HepG2 (cell line): ENCODE data around the gene TRAF4. TPM values are rescaled to one million over a fixed set of nuclear protein-coding genes. Genes with fewer than 3 reads are reported as not detected.

ENCODE experiments used
- CC2D1A ChIP-seq: sonication (generic); formaldehyde crosslinking; IDR thresholded peaks from 2 replicates; pipeline ENCODE4 v1.8.1; 2023; ENCODE audit warnings: mild to moderate bottlenecking, missing genetic modification reagents
- DMAP1 ChIP-seq: IDR thresholded peaks from 2 replicates; pipeline ENCODE4 v1.6.1; 2016
- FOSL1 ChIP-seq: sonication (generic); formaldehyde crosslinking; IDR thresholded peaks from 2 replicates; pipeline ENCODE4 v1.9.0; 2021; ENCODE audit warnings: missing genetic modification reagents, borderline replicate concordance
- HCFC1 ChIP-seq: fragments of 150-350 bp; IDR thresholded peaks from 2 replicates; pipeline ENCODE4 v1.6.1; 2014; ENCODE audit warnings: low read depth, low read length
- KDM2A ChIP-seq: sonication (generic); formaldehyde crosslinking; IDR thresholded peaks from 2 replicates; pipeline ENCODE4 v1.4.0; 2020; ENCODE audit warnings: low read depth, missing genetic modification reagents, borderline replicate concordance
- NFKB2 ChIP-seq: sonication (generic); formaldehyde crosslinking; IDR thresholded peaks from 2 replicates; pipeline ENCODE4 v1.4.0; 2020; ENCODE audit warnings: missing genetic modification reagents, borderline replicate concordance
- NKX3-1 ChIP-seq: sonication (generic); formaldehyde crosslinking; IDR thresholded peaks from 2 replicates; pipeline ENCODE4 v1.5.0; 2020; ENCODE audit warnings: missing genetic modification reagents
- SOX13 ChIP-seq, 3 experiments: fragments of 450-650 bp in 1 of 3; sonication (generic) in 1 of 3; formaldehyde crosslinking in 1 of 3; IDR thresholded peaks in 2 of 3; conservative IDR thresholded peaks in 1 of 3; 2 replicates each; pipeline versions ENCODE4 v1.5.0 to v1.6.1; 2016 to 2020; ENCODE audit warnings: antibody characterized with exemption in 1 of 3, mild to moderate bottlenecking in 1 of 3, missing compliant biosample characterization in 1 of 3, missing genetic modification reagents in 1 of 3, moderate library complexity in 1 of 3
- ZNF20 ChIP-seq: sonication (generic); formaldehyde crosslinking; IDR thresholded peaks from 2 replicates; pipeline ENCODE4 v1.4.0; 2020; ENCODE audit warnings: mild to moderate bottlenecking, moderate library complexity, missing genetic modification reagents
- ZNF225 ChIP-seq: sonication (generic); formaldehyde crosslinking; IDR thresholded peaks from 2 replicates; pipeline ENCODE4 v1.4.0; 2020; ENCODE audit warnings: mild to moderate bottlenecking, missing genetic modification reagents
- ZNF562 ChIP-seq: sonication (generic); formaldehyde crosslinking; IDR thresholded peaks from 2 replicates; pipeline ENCODE4 v1.8.0; 2022; ENCODE audit warnings: missing genetic modification reagents, borderline replicate concordance
- ZNF629 ChIP-seq: sonication (generic); formaldehyde crosslinking; conservative IDR thresholded peaks from 2 replicates; pipeline ENCODE4 v1.5.0; 2020; ENCODE audit warnings: missing genetic modification reagents
- ZNF713 ChIP-seq: sonication (generic); formaldehyde crosslinking; IDR thresholded peaks from 2 replicates; pipeline ENCODE4 v1.4.0; 2020; ENCODE audit warnings: mild to moderate bottlenecking, missing genetic modification reagents
- polyA plus RNA-seq, 8 experiments: library from polyadenylated mRNA; depleted of rRNA in 3 of 8; stranded (reverse) in 7 of 8; unstranded in 1 of 8; fragments of >200 nt; fragmentation: Illumina TruSeq in 4 of 8; extraction: Trizol in 4 of 8; gene quantifications; 2 replicates each; pipeline versions ENCODE4 v1.2.1 to v1.2.3, GENCODE V29; 2011 to 2016; ENCODE audit warnings: low read depth in 4 of 8, missing spikeins in 1 of 8, mixed read lengths in 1 of 8; ENCODE audit not compliant: insufficient read depth in 1 of 8
- total RNA-seq, 5 experiments: library from RNA; depleted of rRNA; stranded (reverse); fragments of >200 nt; fragmentation: Illumina TruSeq; extraction: Trizol; gene quantifications; 2 replicates each; pipeline ENCODE4 v1.2.3, GENCODE V29; 2016; ENCODE audit warnings: low read depth in 1 of 5
- TF ChIP-seq, protein P1 (sequence below): sonication (generic); formaldehyde crosslinking; IDR thresholded peaks from 2 replicates; pipeline ENCODE4 v1.8.0; 2022; ENCODE audit warnings: mild to moderate bottlenecking, missing genetic modification reagents; ENCODE audit not compliant: insufficient replicate concordance
- TF ChIP-seq, protein P2 (sequence below): IDR thresholded peaks from 2 replicates; pipeline ENCODE4 v1.6.1; 2016; ENCODE audit warnings: low read depth, control low read depth
- TF ChIP-seq, protein P3 (sequence below): sonication (generic); formaldehyde crosslinking; IDR thresholded peaks from 2 replicates; pipeline ENCODE4 v1.4.0; 2020; ENCODE audit warnings: mild to moderate bottlenecking, low read depth, missing genetic modification reagents
- TF ChIP-seq, protein P4 (sequence below): sonication (generic); formaldehyde crosslinking; IDR thresholded peaks from 2 replicates; pipeline ENCODE4 v1.5.1; 2020; ENCODE audit warnings: missing genetic modification reagents, mild to moderate bottlenecking, borderline replicate concordance
- TF ChIP-seq, protein P5 (sequence below): sonication (generic); formaldehyde crosslinking; IDR thresholded peaks from 2 replicates; pipeline ENCODE4 v1.5.0; 2020; ENCODE audit warnings: missing genetic modification reagents
- TF ChIP-seq, protein P6 (sequence below): sonication (generic); formaldehyde crosslinking; IDR thresholded peaks from 2 replicates; pipeline ENCODE4 v1.4.0; 2020; ENCODE audit warnings: missing genetic modification reagents

TRAF4 gene
- total and polyA plus RNA-seq, 2 of the 13 experiments (the other 11 are each of a cell fraction or from before 2014, with no cell fraction given): 86.0 to 89.9 TPM

DNA sequence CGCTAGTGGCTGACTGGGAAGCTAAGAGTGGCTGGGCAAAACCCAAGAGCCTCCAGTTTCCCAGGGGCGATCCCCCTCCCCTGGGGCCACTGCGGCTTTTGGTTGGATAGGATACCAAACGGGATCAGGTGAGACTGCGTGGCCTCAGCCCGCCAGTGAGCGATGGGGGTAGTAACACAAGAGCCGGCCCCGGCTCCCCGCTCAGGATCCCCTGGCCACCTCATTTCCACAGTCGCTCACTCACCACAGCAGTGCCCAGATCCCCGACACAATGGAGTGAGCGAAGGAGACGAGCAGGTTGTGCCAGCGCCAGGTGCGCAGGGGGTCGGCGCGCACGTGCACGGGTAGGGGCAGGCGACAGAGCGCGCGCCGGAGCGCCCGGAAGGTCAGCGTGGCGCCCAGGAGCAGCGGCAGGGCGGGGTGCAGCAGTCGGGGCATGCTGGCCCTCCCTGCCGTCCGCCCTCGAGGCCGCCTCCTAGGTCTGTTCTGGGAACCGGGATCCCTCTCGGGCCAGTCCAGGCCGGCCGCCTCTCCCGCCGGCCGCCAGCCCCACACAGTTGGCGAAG is 18.1 kb upstream of the TRAF4 start (continued):
- TF ChIP-seq ZNF20 (no peak), NFKB2 (peak; percentile 66; the same call in 1 of the 2 replicates), ZNF713 (0 out of 2 replicates have a peak, but pooled peaks have one; percentile 75), CC2D1A (CRISPR knock-in tag) (0 out of 2 replicates have a peak, but pooled peaks have one; percentile 73), NKX3-1 (peak; percentile 40; the same call in 1 of the 2 replicates), ZNF225 (CRISPR knock-in tag) (peak; percentile 95), DMAP1 (CRISPR knock-in tag) (peak; percentile 69; the same call in 1 of the 2 replicates), HCFC1 (no peak), ZNF562 (CRISPR knock-in tag) (no peak), SOX13 (IDR thresholded peaks at IDR 0.05) (no peak; the same call in 1 of the 2 replicates), SOX13 (CRISPR knock-in tag; conservative IDR thresholded peaks at IDR 0.05 in 1 of 2, IDR thresholded peaks at IDR 0.05 in 1 of 2) (peak in 1 of 2 experiments; percentile 33; a peak in 1 of 4 replicates), KDM2A (CRISPR knock-in tag) (peak; percentile 99), ZNF629 (CRISPR knock-in tag) (peak; percentile 31), FOSL1 (0 out of 2 replicates have a peak, but pooled peaks have one; percentile 6)
- TF ChIP-seq, protein P1, sequence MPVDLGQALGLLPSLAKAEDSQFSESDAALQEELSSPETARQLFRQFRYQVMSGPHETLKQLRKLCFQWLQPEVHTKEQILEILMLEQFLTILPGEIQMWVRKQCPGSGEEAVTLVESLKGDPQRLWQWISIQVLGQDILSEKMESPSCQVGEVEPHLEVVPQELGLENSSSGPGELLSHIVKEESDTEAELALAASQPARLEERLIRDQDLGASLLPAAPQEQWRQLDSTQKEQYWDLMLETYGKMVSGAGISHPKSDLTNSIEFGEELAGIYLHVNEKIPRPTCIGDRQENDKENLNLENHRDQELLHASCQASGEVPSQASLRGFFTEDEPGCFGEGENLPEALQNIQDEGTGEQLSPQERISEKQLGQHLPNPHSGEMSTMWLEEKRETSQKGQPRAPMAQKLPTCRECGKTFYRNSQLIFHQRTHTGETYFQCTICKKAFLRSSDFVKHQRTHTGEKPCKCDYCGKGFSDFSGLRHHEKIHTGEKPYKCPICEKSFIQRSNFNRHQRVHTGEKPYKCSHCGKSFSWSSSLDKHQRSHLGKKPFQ (CRISPR knock-in tag): peak; percentile 63
- TF ChIP-seq, protein P2, sequence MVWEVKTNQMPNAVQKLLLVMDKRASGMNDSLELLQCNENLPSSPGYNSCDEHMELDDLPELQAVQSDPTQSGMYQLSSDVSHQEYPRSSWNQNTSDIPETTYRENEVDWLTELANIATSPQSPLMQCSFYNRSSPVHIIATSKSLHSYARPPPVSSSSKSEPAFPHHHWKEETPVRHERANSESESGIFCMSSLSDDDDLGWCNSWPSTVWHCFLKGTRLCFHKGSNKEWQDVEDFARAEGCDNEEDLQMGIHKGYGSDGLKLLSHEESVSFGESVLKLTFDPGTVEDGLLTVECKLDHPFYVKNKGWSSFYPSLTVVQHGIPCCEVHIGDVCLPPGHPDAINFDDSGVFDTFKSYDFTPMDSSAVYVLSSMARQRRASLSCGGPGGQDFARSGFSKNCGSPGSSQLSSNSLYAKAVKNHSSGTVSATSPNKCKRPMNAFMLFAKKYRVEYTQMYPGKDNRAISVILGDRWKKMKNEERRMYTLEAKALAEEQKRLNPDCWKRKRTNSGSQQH (CRISPR knock-in tag): no peak
- TF ChIP-seq, protein P3, sequence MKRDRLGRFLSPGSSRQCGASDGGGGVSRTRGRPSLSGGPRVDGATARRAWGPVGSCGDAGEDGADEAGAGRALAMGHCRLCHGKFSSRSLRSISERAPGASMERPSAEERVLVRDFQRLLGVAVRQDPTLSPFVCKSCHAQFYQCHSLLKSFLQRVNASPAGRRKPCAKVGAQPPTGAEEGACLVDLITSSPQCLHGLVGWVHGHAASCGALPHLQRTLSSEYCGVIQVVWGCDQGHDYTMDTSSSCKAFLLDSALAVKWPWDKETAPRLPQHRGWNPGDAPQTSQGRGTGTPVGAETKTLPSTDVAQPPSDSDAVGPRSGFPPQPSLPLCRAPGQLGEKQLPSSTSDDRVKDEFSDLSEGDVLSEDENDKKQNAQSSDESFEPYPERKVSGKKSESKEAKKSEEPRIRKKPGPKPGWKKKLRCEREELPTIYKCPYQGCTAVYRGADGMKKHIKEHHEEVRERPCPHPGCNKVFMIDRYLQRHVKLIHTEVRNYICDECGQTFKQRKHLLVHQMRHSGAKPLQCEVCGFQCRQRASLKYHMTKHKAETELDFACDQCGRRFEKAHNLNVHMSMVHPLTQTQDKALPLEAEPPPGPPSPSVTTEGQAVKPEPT (CRISPR knock-in tag): 0 out of 2 replicates have a peak, but pooled peaks have one; percentile 80
- TF ChIP-seq, protein P4, sequence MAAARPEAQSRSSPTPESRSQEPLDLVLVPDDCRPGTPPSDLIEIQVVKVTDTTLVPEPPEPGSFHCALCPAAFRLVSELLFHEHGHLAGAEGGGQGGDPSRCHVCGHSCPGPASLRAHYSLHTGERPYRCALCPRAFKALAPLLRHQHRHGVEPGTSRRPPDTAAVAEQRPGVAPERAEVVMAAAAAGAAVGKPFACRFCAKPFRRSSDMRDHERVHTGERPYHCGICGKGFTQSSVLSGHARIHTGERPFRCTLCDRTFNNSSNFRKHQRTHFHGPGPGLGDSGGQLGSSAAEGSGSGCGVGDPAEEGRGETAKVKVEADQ: peak; percentile 93; the same call in 1 of the 2 replicates
- TF ChIP-seq, protein P5, sequence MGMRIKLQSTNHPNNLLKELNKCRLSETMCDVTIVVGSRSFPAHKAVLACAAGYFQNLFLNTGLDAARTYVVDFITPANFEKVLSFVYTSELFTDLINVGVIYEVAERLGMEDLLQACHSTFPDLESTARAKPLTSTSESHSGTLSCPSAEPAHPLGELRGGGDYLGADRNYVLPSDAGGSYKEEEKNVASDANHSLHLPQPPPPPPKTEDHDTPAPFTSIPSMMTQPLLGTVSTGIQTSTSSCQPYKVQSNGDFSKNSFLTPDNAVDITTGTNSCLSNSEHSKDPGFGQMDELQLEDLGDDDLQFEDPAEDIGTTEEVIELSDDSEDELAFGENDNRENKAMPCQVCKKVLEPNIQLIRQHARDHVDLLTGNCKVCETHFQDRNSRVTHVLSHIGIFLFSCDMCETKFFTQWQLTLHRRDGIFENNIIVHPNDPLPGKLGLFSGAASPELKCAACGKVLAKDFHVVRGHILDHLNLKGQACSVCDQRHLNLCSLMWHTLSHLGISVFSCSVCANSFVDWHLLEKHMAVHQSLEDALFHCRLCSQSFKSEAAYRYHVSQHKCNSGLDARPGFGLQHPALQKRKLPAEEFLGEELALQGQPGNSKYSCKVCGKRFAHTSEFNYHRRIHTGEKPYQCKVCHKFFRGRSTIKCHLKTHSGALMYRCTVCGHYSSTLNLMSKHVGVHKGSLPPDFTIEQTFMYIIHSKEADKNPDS (CRISPR knock-in tag): no peak
- TF ChIP-seq, protein P6, sequence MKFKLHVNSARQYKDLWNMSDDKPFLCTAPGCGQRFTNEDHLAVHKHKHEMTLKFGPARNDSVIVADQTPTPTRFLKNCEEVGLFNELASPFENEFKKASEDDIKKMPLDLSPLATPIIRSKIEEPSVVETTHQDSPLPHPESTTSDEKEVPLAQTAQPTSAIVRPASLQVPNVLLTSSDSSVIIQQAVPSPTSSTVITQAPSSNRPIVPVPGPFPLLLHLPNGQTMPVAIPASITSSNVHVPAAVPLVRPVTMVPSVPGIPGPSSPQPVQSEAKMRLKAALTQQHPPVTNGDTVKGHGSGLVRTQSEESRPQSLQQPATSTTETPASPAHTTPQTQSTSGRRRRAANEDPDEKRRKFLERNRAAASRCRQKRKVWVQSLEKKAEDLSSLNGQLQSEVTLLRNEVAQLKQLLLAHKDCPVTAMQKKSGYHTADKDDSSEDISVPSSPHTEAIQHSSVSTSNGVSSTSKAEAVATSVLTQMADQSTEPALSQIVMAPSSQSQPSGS (CRISPR knock-in tag): no peak
